ENCODE measurements around the gene GRPEL1.

- no peak for TF ChIP-seq EP300 (IDR thresholded peaks at IDR 0.05)
- TF ChIP-seq CTCF (IDR thresholded peaks at IDR 0.05), result no peak
Measured at GRCh38 chr4:7077371-7077770, 9.5 kb upstream of the GRPEL1 start.
